Measurements from ENCODE around the gene S100A14.

DNA sequence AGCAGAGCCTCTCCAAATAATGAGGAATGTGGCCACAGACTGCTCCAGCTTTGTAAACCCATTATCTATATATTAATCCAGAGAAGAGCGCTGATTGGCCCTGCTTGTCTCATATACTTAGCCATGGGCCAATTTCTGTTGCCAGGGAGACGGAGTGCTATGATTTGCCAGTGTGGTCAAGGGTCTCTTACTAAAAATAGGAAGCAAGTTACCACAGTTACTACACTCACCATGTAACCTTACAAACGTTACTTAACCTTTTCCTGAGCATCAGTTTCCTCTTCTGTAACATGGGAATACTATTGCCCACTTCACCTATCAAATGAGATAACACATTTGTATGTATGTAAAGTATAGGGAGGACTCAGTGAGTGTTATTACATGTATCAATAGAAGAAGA, 42.8 kb downstream of the S100A14 start:
- TF ChIP-seq, protein P1, sequence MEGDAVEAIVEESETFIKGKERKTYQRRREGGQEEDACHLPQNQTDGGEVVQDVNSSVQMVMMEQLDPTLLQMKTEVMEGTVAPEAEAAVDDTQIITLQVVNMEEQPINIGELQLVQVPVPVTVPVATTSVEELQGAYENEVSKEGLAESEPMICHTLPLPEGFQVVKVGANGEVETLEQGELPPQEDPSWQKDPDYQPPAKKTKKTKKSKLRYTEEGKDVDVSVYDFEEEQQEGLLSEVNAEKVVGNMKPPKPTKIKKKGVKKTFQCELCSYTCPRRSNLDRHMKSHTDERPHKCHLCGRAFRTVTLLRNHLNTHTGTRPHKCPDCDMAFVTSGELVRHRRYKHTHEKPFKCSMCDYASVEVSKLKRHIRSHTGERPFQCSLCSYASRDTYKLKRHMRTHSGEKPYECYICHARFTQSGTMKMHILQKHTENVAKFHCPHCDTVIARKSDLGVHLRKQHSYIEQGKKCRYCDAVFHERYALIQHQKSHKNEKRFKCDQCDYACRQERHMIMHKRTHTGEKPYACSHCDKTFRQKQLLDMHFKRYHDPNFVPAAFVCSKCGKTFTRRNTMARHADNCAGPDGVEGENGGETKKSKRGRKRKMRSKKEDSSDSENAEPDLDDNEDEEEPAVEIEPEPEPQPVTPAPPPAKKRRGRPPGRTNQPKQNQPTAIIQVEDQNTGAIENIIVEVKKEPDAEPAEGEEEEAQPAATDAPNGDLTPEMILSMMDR (conservative IDR thresholded peaks at IDR 0.05; ENCODE audit: low read depth, low read length): no peak
- no peak for TF ChIP-seq RFX5 (IDR thresholded peaks at IDR 0.05; ENCODE audit: low read depth, low read length)
- TF ChIP-seq POLR2A (IDR thresholded peaks at IDR 0.05; ENCODE audit: low read depth, low read length): no peak
- TF ChIP-seq MAFK (IDR thresholded peaks at IDR 0.05; ENCODE audit: low read depth, low read length): no peak
- TF ChIP-seq RCOR1 (IDR thresholded peaks at IDR 0.05; ENCODE audit: insufficient replicate concordance, low read length): no peak
- TF ChIP-seq, protein P2, sequence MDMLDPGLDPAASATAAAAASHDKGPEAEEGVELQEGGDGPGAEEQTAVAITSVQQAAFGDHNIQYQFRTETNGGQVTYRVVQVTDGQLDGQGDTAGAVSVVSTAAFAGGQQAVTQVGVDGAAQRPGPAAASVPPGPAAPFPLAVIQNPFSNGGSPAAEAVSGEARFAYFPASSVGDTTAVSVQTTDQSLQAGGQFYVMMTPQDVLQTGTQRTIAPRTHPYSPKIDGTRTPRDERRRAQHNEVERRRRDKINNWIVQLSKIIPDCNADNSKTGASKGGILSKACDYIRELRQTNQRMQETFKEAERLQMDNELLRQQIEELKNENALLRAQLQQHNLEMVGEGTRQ (IDR thresholded peaks at IDR 0.05; ENCODE audit: low read depth, low read length): no peak
- TF ChIP-seq MAZ (IDR thresholded peaks at IDR 0.05; ENCODE audit: borderline replicate concordance, low read depth, low read length): no peak
- TF ChIP-seq MXI1 (IDR thresholded peaks at IDR 0.05; ENCODE audit: borderline replicate concordance, low read depth, low read length): no peak
- no peak for TF ChIP-seq CEBPB (IDR thresholded peaks at IDR 0.05; ENCODE audit: low read depth, low read length)
- TF ChIP-seq SMC3 (IDR thresholded peaks at IDR 0.05; ENCODE audit: low read depth, low read length): no peak
- no peak for TF ChIP-seq NFE2L2 (IDR thresholded peaks at IDR 0.05; ENCODE audit: low read depth, low read length)
- no peak for TF ChIP-seq RAD21 (IDR thresholded peaks at IDR 0.05; ENCODE audit: low read length)
- TF ChIP-seq, protein P3, sequence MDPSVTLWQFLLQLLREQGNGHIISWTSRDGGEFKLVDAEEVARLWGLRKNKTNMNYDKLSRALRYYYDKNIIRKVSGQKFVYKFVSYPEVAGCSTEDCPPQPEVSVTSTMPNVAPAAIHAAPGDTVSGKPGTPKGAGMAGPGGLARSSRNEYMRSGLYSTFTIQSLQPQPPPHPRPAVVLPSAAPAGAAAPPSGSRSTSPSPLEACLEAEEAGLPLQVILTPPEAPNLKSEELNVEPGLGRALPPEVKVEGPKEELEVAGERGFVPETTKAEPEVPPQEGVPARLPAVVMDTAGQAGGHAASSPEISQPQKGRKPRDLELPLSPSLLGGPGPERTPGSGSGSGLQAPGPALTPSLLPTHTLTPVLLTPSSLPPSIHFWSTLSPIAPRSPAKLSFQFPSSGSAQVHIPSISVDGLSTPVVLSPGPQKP (IDR thresholded peaks at IDR 0.05; ENCODE audit: borderline replicate concordance, low read depth, low read length): no peak
